ENCODE data around the gene CDKAL1. TPM values are rescaled to one million over a fixed set of nuclear protein-coding genes. Genes with fewer than 3 reads are reported as not detected.

The CDKAL1 gene
- total and polyA plus RNA-seq, 2 of the 13 experiments (the other 11 are each of a cell fraction or from before 2014, with no cell fraction given) = 9.5 to 27.7 TPM

DNA sequence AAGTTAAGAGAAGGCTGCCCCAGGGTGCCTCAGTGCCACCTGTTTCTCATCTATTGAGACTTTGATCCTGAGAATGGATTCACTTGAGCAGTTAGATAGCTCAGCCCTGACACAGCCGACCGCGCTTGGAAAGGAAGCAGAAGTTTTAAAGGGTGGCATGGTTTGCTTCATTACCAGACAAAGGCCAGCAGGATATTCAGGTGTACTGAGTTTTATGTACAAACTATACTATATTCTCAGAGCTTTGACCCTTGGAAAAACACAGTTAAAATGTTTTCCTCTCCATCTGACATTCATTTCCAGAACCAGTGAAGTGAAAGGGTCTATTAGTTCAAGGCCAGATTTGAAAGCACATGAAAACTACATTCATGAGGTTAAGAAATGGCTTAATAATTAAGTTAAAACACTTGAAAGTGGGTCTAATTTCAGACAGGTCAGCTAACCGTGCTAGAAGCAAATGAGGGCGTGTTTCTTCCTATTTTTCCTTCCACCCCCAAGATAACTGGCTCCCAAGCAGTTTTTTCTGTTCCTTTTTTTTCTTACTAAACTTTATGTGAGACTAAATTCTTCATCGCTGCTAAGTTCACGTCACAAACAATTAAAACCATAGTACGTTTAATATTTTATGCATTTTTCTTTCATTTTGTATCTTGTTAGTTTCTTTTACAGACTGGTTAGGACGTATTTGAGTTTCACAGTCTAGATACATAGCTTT is 674.0 kb downstream of the CDKAL1 start (continued):
- TF ChIP-seq, protein P1, sequence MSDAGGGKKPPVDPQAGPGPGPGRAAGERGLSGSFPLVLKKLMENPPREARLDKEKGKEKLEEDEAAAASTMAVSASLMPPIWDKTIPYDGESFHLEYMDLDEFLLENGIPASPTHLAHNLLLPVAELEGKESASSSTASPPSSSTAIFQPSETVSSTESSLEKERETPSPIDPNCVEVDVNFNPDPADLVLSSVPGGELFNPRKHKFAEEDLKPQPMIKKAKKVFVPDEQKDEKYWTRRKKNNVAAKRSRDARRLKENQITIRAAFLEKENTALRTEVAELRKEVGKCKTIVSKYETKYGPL (CRISPR knock-in tag; IDR thresholded peaks at IDR 0.05) = no peak
- no peak for TF ChIP-seq ZNF333 (CRISPR knock-in tag; IDR thresholded peaks at IDR 0.05; ENCODE audit: borderline replicate concordance)
- TF ChIP-seq, protein P2, sequence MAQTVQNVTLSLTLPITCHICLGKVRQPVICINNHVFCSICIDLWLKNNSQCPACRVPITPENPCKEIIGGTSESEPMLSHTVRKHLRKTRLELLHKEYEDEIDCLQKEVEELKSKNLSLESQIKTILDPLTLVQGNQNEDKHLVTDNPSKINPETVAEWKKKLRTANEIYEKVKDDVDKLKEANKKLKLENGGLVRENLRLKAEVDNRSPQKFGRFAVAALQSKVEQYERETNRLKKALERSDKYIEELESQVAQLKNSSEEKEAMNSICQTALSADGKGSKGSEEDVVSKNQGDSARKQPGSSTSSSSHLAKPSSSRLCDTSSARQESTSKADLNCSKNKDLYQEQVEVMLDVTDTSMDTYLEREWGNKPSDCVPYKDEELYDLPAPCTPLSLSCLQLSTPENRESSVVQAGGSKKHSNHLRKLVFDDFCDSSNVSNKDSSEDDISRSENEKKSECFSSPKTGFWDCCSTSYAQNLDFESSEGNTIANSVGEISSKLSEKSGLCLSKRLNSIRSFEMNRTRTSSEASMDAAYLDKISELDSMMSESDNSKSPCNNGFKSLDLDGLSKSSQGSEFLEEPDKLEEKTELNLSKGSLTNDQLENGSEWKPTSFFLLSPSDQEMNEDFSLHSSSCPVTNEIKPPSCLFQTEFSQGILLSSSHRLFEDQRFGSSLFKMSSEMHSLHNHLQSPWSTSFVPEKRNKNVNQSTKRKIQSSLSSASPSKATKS (CRISPR knock-in tag; IDR thresholded peaks at IDR 0.05) = no peak
- no peak for TF ChIP-seq PTBP1 (IDR thresholded peaks at IDR 0.05; ENCODE audit: low read depth, low read length, poor library complexity, severe bottlenecking)
- no peak for TF ChIP-seq SMAD9 (CRISPR knock-in tag; IDR thresholded peaks at IDR 0.05)
- TF ChIP-seq ZIK1 (CRISPR knock-in tag; IDR thresholded peaks at IDR 0.05; ENCODE audit: borderline replicate concordance, low read depth) = no peak
- no peak for TF ChIP-seq MYC (CRISPR knock-in tag; IDR thresholded peaks at IDR 0.05; ENCODE audit: borderline replicate concordance)
- TF ChIP-seq, protein P3, sequence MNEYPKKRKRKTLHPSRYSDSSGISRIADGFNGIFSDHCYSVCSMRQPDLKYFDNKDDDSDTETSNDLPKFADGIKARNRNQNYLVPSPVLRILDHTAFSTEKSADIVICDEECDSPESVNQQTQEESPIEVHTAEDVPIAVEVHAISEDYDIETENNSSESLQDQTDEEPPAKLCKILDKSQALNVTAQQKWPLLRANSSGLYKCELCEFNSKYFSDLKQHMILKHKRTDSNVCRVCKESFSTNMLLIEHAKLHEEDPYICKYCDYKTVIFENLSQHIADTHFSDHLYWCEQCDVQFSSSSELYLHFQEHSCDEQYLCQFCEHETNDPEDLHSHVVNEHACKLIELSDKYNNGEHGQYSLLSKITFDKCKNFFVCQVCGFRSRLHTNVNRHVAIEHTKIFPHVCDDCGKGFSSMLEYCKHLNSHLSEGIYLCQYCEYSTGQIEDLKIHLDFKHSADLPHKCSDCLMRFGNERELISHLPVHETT (CRISPR knock-in tag; conservative IDR thresholded peaks at IDR 0.05) = no peak
- TF ChIP-seq, protein P4, sequence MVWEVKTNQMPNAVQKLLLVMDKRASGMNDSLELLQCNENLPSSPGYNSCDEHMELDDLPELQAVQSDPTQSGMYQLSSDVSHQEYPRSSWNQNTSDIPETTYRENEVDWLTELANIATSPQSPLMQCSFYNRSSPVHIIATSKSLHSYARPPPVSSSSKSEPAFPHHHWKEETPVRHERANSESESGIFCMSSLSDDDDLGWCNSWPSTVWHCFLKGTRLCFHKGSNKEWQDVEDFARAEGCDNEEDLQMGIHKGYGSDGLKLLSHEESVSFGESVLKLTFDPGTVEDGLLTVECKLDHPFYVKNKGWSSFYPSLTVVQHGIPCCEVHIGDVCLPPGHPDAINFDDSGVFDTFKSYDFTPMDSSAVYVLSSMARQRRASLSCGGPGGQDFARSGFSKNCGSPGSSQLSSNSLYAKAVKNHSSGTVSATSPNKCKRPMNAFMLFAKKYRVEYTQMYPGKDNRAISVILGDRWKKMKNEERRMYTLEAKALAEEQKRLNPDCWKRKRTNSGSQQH (CRISPR knock-in tag; IDR thresholded peaks at IDR 0.05; ENCODE audit: low read depth) = no peak
- TF ChIP-seq, protein P5, sequence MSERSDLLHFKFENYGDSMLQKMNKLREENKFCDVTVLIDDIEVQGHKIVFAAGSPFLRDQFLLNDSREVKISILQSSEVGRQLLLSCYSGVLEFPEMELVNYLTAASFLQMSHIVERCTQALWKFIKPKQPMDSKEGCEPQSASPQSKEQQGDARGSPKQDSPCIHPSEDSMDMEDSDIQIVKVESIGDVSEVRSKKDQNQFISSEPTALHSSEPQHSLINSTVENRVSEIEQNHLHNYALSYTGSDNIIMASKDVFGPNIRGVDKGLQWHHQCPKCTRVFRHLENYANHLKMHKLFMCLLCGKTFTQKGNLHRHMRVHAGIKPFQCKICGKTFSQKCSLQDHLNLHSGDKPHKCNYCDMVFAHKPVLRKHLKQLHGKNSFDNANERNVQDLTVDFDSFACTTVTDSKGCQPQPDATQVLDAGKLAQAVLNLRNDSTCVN (CRISPR knock-in tag; IDR thresholded peaks at IDR 0.05; ENCODE audit: borderline replicate concordance) = no peak
- TF ChIP-seq MBNL3 (CRISPR knock-in tag; conservative IDR thresholded peaks at IDR 0.05) = no peak
- TF ChIP-seq ZNF160 (CRISPR knock-in tag; IDR thresholded peaks at IDR 0.05) = no peak
- TF ChIP-seq ZNF709 (CRISPR knock-in tag; IDR thresholded peaks at IDR 0.05) = no peak
- peak; percentile 35; the same call in 1 of the 2 replicates for TF ChIP-seq YEATS4 (CRISPR knock-in tag; IDR thresholded peaks at IDR 0.05; ENCODE audit: borderline replicate concordance)
- TF ChIP-seq HOXA3 (CRISPR knock-in tag; IDR thresholded peaks at IDR 0.05) = no peak
- no peak for TF ChIP-seq REL (CRISPR knock-in tag; conservative IDR thresholded peaks at IDR 0.05)
- TF ChIP-seq, protein P6, sequence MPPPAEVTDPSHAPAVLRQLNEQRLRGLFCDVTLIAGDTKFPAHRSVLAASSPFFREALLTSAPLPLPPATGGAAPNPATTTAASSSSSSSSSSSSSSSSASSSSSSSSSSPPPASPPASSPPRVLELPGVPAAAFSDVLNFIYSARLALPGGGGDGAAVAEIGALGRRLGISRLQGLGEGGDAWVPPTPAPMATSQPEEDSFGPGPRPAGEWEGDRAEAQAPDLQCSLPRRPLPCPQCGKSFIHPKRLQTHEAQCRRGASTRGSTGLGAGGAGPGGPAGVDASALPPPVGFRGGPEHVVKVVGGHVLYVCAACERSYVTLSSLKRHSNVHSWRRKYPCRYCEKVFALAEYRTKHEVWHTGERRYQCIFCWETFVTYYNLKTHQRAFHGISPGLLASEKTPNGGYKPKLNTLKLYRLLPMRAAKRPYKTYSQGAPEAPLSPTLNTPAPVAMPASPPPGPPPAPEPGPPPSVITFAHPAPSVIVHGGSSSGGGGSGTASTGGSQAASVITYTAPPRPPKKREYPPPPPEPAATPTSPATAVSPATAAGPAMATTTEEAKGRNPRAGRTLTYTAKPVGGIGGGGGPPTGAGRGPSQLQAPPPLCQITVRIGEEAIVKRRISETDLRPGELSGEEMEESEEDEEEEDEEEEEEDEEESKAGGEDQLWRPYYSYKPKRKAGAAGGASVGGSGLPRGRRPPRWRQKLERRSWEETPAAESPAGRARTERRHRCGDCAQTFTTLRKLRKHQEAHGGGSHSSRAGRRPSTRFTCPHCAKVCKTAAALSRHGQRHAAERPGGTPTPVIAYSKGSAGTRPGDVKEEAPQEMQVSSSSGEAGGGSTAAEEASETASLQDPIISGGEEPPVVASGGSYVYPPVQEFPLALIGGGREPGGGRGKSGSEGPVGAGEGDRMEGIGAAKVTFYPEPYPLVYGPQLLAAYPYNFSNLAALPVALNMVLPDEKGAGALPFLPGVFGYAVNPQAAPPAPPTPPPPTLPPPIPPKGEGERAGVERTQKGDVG (CRISPR knock-in tag; IDR thresholded peaks at IDR 0.05; ENCODE audit: borderline replicate concordance) = no peak
- no peak for TF ChIP-seq RFX5 (IDR thresholded peaks at IDR 0.05; ENCODE audit: low read depth, low read length)
- no peak for TF ChIP-seq ZNF30 (CRISPR knock-in tag; IDR thresholded peaks at IDR 0.05)
